Smooth muscle cell (in vitro differentiated cells): ENCODE measurements around the gene NOL4L. TPM values are rescaled to one million over a fixed set of nuclear protein-coding genes. Genes with fewer than 3 reads are reported as not detected.
A peak's percentile ranks its signal among the peaks of the same experiment; 100 is the strongest.

Source experiments
- DNase-seq: peaks from one replicate; lab custom pipeline; 2025; ENCODE audit not compliant: unreplicated experiment; lab: John Stamatoyannopoulos, UW
- H2AFZ ChIP-seq: fragments of 200-600 bp; sonication (generic); 2 replicates; pipeline ENCODE4 v1.6.0; 2016; ENCODE audit warnings: antibody characterized with exemption, low read depth, mild to moderate bottlenecking
- H3F3A ChIP-seq: fragments of 200-600 bp; sonication (generic); 2 replicates; pipeline ENCODE4 v1.6.0; 2017; ENCODE audit warnings: antibody characterized with exemption, low read depth
- H3K27ac ChIP-seq: fragments of 200-600 bp; sonication (generic); 2 replicates; pipeline ENCODE4 v1.5.1; 2016; ENCODE audit warnings: low read depth, mild to moderate bottlenecking
- H3K27me3 ChIP-seq: fragments of 200-600 bp; sonication (generic); 2 replicates; pipeline ENCODE4 v1.6.1; 2016; ENCODE audit warnings: low read depth, mild to moderate bottlenecking
- H3K36me3 ChIP-seq: fragments of 200-600 bp; sonication (generic); 2 replicates; pipeline ENCODE4 v1.5.1; 2016; ENCODE audit warnings: low read depth
- H3K4me1 ChIP-seq: fragments of 200-600 bp; sonication (generic); 2 replicates; pipeline ENCODE4 v1.5.1; 2016; ENCODE audit warnings: low read depth
- H3K4me2 ChIP-seq: fragments of 200-600 bp; sonication (generic); 2 replicates; pipeline ENCODE4 v1.6.0; 2016; ENCODE audit warnings: mild to moderate bottlenecking
- H3K4me3 ChIP-seq: fragments of 200-600 bp; sonication (generic); 2 replicates; pipeline ENCODE4 v1.5.1; 2016; ENCODE audit warnings: mild to moderate bottlenecking
- H3K79me2 ChIP-seq: fragments of 200-600 bp; sonication (generic); 2 replicates; pipeline ENCODE4 v1.6.0; 2016; ENCODE audit warnings: low read depth, mild to moderate bottlenecking
- H3K9ac ChIP-seq: fragments of 200-600 bp; sonication (generic); 2 replicates; pipeline ENCODE4 v1.6.0; 2016; ENCODE audit warnings: low read depth
- H3K9me3 ChIP-seq: fragments of 200-600 bp; sonication (generic); replicated peaks from 2 replicates; pipeline ENCODE4 v1.5.1; 2016; ENCODE audit warnings: low read depth
- H4K20me1 ChIP-seq: fragments of 200-600 bp; sonication (generic); 2 replicates; pipeline ENCODE4 v1.6.0; 2016; ENCODE audit warnings: low read depth
- CTCF ChIP-seq: fragments of 200-600 bp; sonication (generic); IDR thresholded peaks from 2 replicates; pipeline ENCODE4 v1.5.1; 2017; ENCODE audit warnings: borderline replicate concordance, mild to moderate bottlenecking, antibody characterized with exemption; ENCODE audit not compliant: insufficient read depth, poor library complexity, severe bottlenecking
- WGBS: methylation state at CpG from one replicate; pipeline ENCODE4 v1.1.7; 2016; ENCODE audit warnings: low lambda C conversion rate; 5-methylcytosine and 5-hydroxymethylcytosine counted together
- polyA plus RNA-seq: library from polyadenylated mRNA; unstranded; fragments of >200 nt; fragmentation: Nextera tagmentation; extraction: Ambion mirVana; gene quantifications from 2 replicates; pipeline ENCODE4 v1.2.1, GENCODE V29; 2016
- total RNA-seq: library from RNA; depleted of rRNA; stranded (reverse); fragments of >200 nt; gene quantifications from 2 replicates; pipeline ENCODE4 v1.2.3, GENCODE V29; 2014

The NOL4L gene
- total and polyA plus RNA-seq, 2 experiments from 2014 or later: 26.0 to 26.2 TPM

- no peak for TF ChIP-seq CTCF
- H3K27ac ChIP-seq: peak overlapping the region; percentile 92
Observed at GRCh38 chr20:32483351-32484224, 101.5 kb downstream of the NOL4L start.

GRCh38 chr20:32482442-32483261 is 102.5 kb downstream of the NOL4L start:
- H3K4me2 ChIP-seq: peak overlapping the region; percentile 89
- peak overlapping the region; percentile 88 for H3K4me3 ChIP-seq
- H3K79me2 ChIP-seq: peaks cover 56% of the 10 kb centered on the region
- peaks cover 28% of the 10 kb centered on the region for H3F3A ChIP-seq
- H3K27ac ChIP-seq: peak overlapping the region; percentile 73
- H2AFZ ChIP-seq: peak overlapping the region; percentile 11
- 2% methylated on average over 60 of the region's 82 CpGs for WGBS
- H3K9ac ChIP-seq: peak overlapping the region; percentile 83
- no peaks in the 10 kb centered on the region for H3K27me3 ChIP-seq
- H4K20me1 ChIP-seq: peaks cover 52% of the 10 kb centered on the region
- no peaks in the 10 kb centered on the region for H3K36me3 ChIP-seq
- H3K9me3 ChIP-seq: no peaks in the 10 kb centered on the region
- DNase-seq: no peak
- peaks cover 20% of the 10 kb centered on the region for H3K4me1 ChIP-seq
- no peak for TF ChIP-seq CTCF

More at GRCh38 chr20:32483351-32484224, 101.5 kb downstream of the NOL4L start:
- no peaks in the 10 kb centered on the region for H3K27me3 ChIP-seq
- peak overlapping the region; percentile 89 for H3K4me2 ChIP-seq
- WGBS: 1% methylated on average over 34 of the region's 79 CpGs
- no peaks in the 10 kb centered on the region for H3K36me3 ChIP-seq
- peaks cover 20% of the 10 kb centered on the region for H3K4me1 ChIP-seq
- DNase-seq: peak; percentile 72
- peaks cover 46% of the 10 kb centered on the region for H3K79me2 ChIP-seq
- peak overlapping the region; percentile 88 for H3K4me3 ChIP-seq
- H2AFZ ChIP-seq: peak overlapping the region; percentile 56
- H3K9ac ChIP-seq: peak overlapping the region; percentile 83
- H4K20me1 ChIP-seq: peaks cover 43% of the 10 kb centered on the region
- no peaks in the 10 kb centered on the region for H3K9me3 ChIP-seq
- peaks cover 24% of the 10 kb centered on the region for H3F3A ChIP-seq

- peaks cover 28% of the 10 kb centered on the region for H3F3A ChIP-seq
- peak overlapping the region; percentile 88 for H3K4me3 ChIP-seq
- H3K27ac ChIP-seq: peak overlapping the region; percentile 73
- H2AFZ ChIP-seq: no peak overlapping the region
- no peaks in the 10 kb centered on the region for H3K9me3 ChIP-seq
- H3K4me2 ChIP-seq: peak overlapping the region; percentile 89
- H3K36me3 ChIP-seq: no peaks in the 10 kb centered on the region
- H3K9ac ChIP-seq: peak overlapping the region; percentile 83
- peaks cover 20% of the 10 kb centered on the region for H3K4me1 ChIP-seq
- H3K79me2 ChIP-seq: peaks cover 61% of the 10 kb centered on the region
- no peaks in the 10 kb centered on the region for H3K27me3 ChIP-seq
- DNase-seq: no peak
- under 1% methylated on average over 9 of the region's 9 CpGs for WGBS
- no peak for TF ChIP-seq CTCF
- H4K20me1 ChIP-seq: peaks cover 58% of the 10 kb centered on the region
Observed at GRCh38 chr20:32482143-32482441, 103.0 kb downstream of the NOL4L start.
